Skin of body (tissue), 2 donors: ENCODE measurements around the gene DOCK1. TPM values are rescaled to one million over a fixed set of nuclear protein-coding genes. Genes with fewer than 3 reads are reported as not detected.
A peak's percentile ranks its signal among the peaks of the same experiment; 100 is the strongest.
"Not testable (repeated sequence)": the region's sequence is repeated elsewhere in the genome, so short reads cannot be mapped to it uniquely, and the experiment has no call there.

ENCODE experiments used
- DNase-seq: peaks from one replicate; lab custom pipeline; 2025; lab: John Stamatoyannopoulos, UW
- total RNA-seq: library from RNA; depleted of rRNA; stranded (reverse); fragments of >200 nt; gene quantifications from one replicate; pipeline ENCODE4 v1.2.3, GENCODE V29; 2014

DOCK1 gene
- total RNA-seq, 1 donor from 2014 or later: 80.8 TPM

GRCh38 chr10:127262606-127263005 lies 357.4 kb downstream of the DOCK1 start:
- no peak for DNase-seq

- peak; percentile 15 for DNase-seq
Measured at GRCh38 chr10:127265288-127265687, 360.1 kb downstream of the DOCK1 start.

GRCh38 chr10:127266431-127266830 lies 361.2 kb downstream of the DOCK1 start:
- no peak for DNase-seq

- DNase-seq: no peak
Measured at GRCh38 chr10:127267442-127267841, 362.2 kb downstream of the DOCK1 start.

GRCh38 chr10:127272076-127272475 lies 366.8 kb downstream of the DOCK1 start:
- no peak for DNase-seq

GRCh38 chr10:127275272-127275671 lies 370.0 kb downstream of the DOCK1 start:
- DNase-seq: no peak

GRCh38 chr10:127275793-127276450 lies 370.7 kb downstream of the DOCK1 start:
- DNase-seq: no peak

GRCh38 chr10:127276794-127277462 lies 371.7 kb downstream of the DOCK1 start:
- DNase-seq: no peak

- DNase-seq: no peak
Measured at GRCh38 chr10:127278001-127278400, 372.8 kb downstream of the DOCK1 start.

GRCh38 chr10:127279334-127279774 lies 374.1 kb downstream of the DOCK1 start:
- DNase-seq: no peak

- no peak for DNase-seq
Measured at GRCh38 chr10:127280446-127280845, 375.2 kb downstream of the DOCK1 start.

- no peak for DNase-seq
Measured at GRCh38 chr10:127283017-127283416, 377.8 kb downstream of the DOCK1 start.

- DNase-seq: peak; percentile 79
Measured at GRCh38 chr10:127283576-127283975, 378.3 kb downstream of the DOCK1 start.

- no peak for DNase-seq
Measured at GRCh38 chr10:127290850-127291249, 385.6 kb downstream of the DOCK1 start.

GRCh38 chr10:127291329-127291728 lies 386.1 kb downstream of the DOCK1 start:
- no peak for DNase-seq

GRCh38 chr10:127292888-127293287 lies 387.7 kb downstream of the DOCK1 start:
- DNase-seq: no peak

- DNase-seq: no peak
Measured at GRCh38 chr10:127293640-127294039, 388.4 kb downstream of the DOCK1 start.

- no peak for DNase-seq
Measured at GRCh38 chr10:127296696-127297095, 391.5 kb downstream of the DOCK1 start.

- no peak for DNase-seq
Measured at GRCh38 chr10:127298381-127298780, 393.2 kb downstream of the DOCK1 start.

GRCh38 chr10:127299192-127299591 lies 394.0 kb downstream of the DOCK1 start:
- DNase-seq: not testable (repeated sequence)

- DNase-seq: no peak
Measured at GRCh38 chr10:127299956-127300689, 394.9 kb downstream of the DOCK1 start.

GRCh38 chr10:127300868-127301321 lies 395.7 kb downstream of the DOCK1 start:
- DNase-seq: no peak
